SH-SY5Y (cell line): Measurements from ENCODE around the gene BAZ2B.

ENCODE experiments used
- GATA2 ChIP-seq: IDR thresholded peaks from 2 replicates; pipeline ENCODE4 v1.6.1; 2011; ENCODE audit warnings: mild to moderate bottlenecking, low read depth, low read length
- GATA3 ChIP-seq: IDR thresholded peaks from 2 replicates; pipeline ENCODE4 v1.6.1; 2011; ENCODE audit warnings: low read depth, mild to moderate bottlenecking, low read length, moderate library complexity

DNA sequence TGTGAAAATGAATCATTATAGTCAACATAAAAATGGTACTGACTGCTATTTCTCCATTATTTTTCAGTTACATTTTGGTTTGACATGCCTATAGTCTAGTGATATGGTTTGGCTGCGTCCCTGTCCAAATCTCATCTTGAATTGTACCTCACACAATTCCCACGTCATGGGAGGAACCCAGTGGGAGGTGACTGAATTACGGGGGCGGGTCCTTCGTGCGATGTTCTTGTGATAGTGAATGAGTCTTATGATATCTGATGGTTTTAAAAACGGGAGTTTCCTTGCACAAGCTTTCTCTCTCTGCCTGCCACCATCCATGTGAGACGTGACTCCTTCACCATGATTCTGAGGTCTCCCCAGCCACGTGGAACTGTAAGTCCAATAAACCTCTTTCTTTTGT, 70.3 kb downstream of the BAZ2B start:
- TF ChIP-seq GATA2 (no peak), GATA3 (no peak)
